ENCODE results near the gene TBR1.

The TBR1 gene

DNA sequence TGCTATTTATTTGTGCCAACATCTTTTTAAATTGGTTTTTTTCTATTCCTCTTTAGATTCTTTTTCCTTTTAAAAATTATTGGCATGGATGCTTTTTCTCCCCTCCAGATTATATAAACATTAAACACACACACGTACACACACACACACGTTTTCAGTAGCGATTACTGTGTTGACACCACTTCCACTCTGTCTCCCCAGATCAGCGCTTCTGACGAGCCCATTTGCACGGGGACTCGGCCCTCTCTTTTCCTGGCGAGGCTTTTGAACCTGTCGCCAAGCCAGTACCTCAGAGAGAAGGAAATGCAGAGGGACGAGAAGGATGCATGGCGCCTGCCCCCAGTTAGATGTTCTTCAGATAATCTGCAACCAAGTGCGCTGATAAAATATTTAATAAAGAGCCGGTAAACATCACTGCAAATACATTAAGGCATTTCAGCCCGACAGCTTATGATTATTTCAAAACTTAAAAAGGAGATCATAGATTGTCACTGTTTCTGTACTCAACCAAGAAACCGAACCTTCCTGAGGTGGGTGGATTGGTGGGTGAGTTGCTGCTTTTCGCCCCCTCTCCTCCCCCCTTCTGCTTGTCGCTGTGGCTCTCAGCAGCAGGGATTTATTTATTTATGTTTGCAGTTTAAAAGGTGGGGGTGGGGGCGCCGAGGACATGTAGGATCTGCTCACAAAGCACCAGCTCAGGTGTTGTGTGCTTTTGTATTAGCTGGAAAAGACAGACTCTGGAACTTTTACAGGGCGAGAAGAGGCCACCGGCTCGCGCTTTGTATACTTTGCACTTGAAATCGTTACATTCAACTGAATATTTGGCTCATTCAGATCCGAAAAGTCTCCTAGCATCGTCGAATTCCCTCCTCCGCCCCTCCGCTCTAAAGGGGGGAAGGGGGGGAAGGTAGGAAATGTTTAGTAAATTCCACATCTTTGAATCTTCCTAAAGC, 787 bp upstream of the TBR1 start:
- no peak for DNase-seq (ENCODE audit: low read depth)

GRCh38 chr2:161416708-161417437, 776 bp downstream of the TBR1 start:
- DNase-seq (ENCODE audit: low read depth): no peak

- DNase-seq (ENCODE audit: low read depth): no peak
Measured at GRCh38 chr2:161417438-161418274, 1.6 kb downstream of the TBR1 start.

GRCh38 chr2:161418275-161418714, 2.2 kb downstream of the TBR1 start:
- no peak for DNase-seq (ENCODE audit: low read depth)

DNA sequence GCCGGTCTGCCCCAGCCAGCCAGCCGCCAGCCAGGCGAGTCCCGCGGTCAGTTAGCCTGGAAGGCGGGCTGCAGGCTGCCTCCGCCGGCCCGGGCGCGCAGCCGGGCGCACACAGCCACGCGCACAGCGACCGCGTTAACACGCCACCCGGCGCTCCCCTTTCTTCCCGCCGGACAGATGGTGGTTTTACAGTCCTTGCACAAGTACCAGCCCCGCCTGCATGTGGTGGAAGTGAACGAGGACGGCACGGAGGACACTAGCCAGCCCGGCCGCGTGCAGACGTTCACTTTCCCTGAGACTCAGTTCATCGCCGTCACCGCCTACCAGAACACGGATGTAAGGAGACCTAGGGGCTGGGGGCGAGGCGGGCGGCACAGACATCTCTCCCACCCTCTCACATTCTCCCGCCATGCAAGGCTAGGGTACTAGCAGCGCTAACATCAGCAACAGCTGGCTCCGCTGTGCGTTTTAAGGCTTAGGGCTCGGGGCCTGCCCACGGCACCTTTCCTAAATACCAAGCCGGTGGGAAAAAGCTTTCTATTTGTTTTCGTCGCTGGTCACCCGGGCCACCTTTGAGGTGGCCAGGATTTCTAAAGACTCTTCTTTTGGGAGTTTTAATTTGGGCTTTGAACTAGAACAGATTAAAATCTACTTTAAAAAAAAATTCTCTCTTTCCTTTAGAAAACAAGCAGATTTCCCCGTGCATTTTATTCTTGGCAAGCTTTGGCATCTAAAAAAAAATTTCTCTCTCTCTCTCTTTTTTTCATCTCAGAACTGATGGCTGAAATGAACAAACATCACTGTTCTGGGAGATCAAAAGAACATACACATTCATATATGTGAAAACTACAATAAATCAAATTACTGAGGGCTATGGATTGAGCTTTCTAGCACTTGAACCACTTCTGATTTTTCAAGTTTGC, 2.9 kb downstream of the TBR1 start:
- DNase-seq (ENCODE audit: low read depth): no peak

DNA sequence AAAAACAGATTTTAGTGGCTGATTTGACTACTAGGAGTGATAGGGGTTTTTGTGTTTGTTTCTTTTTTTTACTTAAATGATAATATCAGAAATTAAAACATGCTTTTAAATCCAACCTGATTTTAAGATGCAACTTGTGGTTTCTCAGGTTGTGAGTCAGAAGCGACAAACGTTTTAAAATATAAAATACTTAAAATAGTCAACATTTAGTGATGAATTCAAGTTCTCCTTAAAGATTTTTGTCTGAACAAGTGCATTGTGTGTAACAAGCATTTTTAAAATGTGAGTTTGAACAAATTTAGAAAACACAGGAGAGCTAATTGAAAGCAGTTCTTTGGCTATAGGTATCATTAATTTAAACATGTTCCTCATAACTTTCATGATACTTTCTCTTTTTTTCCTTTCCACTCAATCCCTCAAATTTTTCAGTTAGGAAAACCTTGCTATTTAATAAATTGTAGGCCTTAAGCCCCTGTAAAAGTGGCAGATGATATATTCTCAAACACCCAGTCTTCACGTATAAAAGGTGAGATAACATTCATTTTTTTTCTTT, 3.6 kb downstream of the TBR1 start:
- no peak for DNase-seq (ENCODE audit: low read depth)

DNA sequence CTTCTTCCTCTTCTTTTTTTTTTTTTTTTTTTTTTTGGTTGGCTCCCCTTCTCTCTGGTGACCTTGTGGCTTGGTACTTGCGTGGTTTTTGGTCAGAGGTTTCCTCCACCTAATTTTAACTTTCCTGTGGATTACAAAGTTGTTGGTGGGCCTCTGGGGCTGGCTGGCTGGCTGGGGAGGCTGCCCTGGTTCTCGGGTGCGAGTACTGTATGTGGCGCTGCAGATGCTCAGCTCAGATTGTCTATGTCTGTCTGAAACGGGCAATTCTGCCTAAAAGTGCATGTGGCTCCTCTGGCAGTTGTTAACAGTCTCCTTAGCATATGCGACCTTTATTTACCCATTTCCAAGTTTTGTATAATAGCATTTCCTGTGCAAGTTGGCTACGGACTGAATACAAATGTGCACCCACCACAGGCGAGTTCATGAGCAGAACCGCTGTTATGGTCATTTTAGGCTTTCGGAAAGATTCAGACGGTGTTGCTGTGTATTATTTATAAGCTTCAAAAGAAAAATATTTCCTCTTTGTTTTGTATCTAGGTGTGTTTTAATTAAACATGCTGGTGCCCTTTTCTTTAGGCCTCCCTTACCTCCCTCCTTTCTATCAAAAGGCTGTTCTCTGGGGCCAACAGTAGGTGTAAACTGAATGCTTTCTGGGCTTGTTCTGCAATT, 4.4 kb downstream of the TBR1 start:
- no peak for DNase-seq (ENCODE audit: low read depth)

DNA sequence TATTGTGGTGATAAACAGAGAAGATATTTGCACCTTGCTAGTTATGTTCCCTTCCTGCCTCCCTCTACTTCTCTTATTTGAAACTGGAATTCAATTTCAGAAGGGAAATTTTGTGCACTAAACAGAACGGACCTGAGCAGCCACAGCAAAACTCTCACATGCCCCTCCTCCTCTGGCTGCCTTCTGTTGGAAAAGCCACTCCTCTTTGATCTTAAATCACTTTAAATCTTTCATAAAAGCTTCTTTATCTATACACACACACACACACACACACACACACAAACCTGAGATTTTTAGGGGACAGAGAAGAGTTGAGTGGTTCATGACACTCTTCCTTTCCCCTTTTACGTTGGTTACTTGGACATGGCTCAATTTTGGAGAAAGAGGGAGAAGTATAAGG, 5.6 kb downstream of the TBR1 start:
- DNase-seq (ENCODE audit: low read depth): no peak

GRCh38 chr2:161422816-161423403, 6.8 kb downstream of the TBR1 start:
- DNase-seq (ENCODE audit: low read depth): no peak

- DNase-seq (ENCODE audit: low read depth): no peak
Measured at GRCh38 chr2:161423421-161424393, 7.6 kb downstream of the TBR1 start.

DNA sequence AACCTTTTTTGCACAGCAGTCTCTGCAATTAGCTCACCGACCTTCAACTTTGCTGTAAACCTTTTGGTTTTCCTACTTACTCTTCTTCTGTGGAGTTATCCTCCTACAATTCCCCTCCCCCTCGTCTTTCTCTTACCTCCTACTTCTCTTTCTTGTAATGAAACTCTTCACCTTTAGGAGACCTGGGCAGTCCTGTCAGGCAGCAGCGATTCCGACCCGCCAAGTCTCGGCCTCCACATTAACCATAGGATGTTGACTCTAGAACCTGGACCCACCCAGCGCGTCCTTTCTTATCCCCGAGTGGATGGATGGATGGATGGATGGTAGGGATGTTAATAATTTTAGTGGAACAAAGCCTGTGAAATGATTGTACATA, 8.3 kb downstream of the TBR1 start:
- no peak for DNase-seq (ENCODE audit: low read depth)

- no peak for DNase-seq (ENCODE audit: low read depth)
Measured at GRCh38 chr2:161424891-161425727, 9.0 kb downstream of the TBR1 start.

GRCh38 chr2:161425728-161426454, 9.8 kb downstream of the TBR1 start:
- DNase-seq (ENCODE audit: low read depth): no peak

DNA sequence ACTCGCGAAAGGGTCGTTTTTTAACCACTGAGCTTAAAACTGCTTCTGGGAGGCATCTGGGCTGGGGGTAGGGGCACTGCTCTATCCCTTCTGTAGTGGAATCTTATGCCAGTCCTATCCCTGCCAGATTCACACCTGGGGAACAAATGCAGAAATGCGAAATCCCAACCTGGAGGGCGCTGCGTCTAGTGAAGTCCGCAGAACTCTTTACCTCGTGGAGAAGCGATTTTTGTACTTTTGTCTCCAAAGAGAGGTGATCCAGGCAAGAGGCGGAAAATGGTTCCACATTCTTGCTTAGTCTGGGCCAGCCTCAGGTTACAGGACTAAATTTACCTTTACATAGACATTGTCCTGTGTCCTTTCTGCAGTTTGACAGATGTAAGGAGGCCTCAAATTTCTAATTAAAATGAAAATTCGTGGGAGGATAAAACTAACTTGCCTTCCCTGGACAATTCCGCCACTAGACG, 10.4 kb downstream of the TBR1 start:
- DNase-seq (ENCODE audit: low read depth): no peak

DNA sequence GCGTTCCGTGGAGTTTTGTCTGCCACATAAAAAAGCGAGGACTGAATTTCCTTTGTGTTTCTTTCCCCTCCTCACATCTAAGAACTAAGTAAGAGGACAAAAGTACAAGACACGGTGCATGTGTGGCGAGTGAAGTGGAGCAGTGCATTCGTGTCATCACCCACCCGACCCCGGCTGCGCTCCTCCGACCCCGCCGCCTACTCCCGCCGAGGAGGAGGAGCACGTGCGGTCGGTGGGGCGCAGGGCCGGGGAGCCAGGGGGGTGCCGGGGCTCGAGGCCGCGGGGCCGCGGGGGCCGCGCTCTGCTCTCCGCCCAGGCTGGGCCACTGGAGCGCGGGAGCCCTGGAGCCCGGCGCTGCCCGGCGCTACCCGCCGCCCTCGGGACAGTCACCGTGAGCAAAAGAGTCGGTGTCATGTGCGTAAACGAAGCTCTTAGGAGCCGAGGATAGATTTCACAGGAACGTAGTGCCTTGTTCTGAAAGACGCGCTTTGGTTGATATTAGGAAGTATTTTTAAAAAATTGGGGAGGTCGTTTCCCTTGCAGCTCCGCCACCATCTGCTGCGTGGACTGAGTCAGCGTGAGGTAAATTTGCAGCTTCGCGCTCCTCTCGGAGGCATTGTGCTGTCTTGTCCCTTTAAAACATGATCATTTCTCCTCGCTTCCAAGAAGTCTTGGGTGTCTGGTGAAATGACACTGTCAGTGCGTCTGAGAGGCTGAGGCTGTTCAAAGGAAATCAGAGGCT, 11.0 kb downstream of the TBR1 start:
- DNase-seq (ENCODE audit: low read depth): no peak

All from stimulated activated CD8-positive, alpha-beta memory T cell treated with anti-CD3 and anti-CD28 coated beads, Interleukin-4, amount 100 ng/mL, for 24 hours (primary cell).